NCI-H1417 treated with DMSO at 0.1 percent for 48 hours (cell line): Measurements from ENCODE around the gene GSTP1.
"Not testable (repeated sequence)": the region's sequence is repeated elsewhere in the genome, so short reads cannot be mapped to it uniquely, and the experiment has no call there.

Experiments
- DNase-seq: peaks from one replicate; lab custom pipeline; 2025; lab: John Stamatoyannopoulos, UW

GSTP1 gene

DNA sequence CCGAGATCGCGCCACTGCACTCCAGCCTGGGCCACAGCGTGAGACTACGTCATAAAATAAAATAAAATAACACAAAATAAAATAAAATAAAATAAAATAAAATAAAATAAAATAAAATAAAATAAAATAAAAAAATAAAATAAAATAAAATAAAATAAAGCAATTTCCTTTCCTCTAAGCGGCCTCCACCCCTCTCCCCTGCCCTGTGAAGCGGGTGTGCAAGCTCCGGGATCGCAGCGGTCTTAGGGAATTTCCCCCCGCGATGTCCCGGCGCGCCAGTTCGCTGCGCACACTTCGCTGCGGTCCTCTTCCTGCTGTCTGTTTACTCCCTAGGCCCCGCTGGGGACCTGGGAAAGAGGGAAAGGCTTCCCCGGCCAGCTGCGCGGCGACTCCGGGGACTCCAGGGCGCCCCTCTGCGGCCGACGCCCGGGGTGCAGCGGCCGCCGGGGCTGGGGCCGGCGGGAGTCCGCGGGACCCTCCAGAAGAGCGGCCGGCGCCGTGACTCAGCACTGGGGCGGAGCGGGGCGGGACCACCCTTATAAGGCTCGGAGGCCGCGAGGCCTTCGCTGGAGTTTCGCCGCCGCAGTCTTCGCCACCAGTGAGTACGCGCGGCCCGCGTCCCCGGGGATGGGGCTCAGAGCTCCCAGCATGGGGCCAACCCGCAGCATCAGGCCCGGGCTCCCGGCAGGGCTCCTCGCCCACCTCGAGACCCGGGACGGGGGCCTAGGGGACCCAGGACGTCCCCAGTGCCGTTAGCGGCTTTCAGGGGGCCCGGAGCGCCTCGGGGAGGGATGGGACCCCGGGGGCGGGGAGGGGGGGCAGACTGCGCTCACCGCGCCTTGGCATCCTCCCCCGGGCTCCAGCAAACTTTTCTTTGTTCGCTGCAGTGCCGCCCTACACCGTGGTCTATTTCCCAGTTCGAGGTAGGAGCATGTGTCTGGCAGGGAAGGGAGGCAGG is at the start of gene GSTP1:
Gene GSTP1 (plus strand): TSS at position 566 of the 958 bp plus-strand sequence. CDS start 32 bp downstream, at position 598.
- DNase-seq, result peak; percentile 45

DNA sequence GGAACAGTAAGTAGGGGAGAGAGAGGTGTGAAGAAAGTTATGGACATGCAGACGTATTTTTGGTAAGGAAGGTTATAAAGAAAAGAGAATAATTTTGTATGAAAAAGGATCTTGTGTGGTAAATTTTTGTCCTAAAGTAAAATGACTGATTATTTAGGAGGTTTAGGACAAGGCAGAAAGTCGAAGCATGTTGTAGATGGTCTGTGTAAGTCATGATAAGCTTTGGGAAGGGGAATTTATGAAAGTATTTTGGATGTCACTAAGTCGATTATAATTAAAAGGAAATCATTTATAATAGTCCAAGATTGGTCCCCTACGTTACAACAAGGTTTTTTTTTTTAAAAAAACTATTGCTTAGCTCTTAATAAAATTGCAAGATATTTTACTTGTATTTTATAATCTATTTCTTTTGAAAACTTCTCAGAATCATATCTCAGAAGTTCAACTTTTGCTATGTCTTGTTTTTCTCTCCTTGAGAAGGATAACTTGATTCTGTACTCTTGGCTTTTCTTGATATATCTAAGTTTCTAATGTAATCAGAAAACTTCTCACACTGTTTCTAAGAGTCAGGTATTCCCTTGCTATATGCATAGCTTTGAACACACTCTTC is 49.4 kb upstream of the GSTP1 start:
- no peak for DNase-seq

DNA sequence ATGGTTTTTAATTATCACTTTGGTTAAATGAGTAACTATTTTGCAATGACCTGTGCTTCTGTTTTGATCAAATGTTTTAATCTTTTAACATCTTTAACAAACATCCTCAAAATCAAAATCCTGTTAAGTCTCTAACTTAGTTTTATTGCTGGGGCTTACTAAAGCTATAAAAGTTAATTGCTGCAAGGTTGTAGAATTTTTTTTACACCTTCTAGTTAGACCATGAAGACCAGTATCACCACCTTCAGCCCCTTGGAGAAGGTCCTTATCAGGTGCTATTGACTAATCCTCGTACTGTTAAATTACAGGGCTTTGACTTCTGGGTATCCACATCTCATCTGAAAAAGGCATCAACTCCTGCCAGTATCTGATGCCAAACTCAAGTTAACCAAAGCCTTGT is 48.1 kb upstream of the GSTP1 start:
- no peak for DNase-seq

DNA sequence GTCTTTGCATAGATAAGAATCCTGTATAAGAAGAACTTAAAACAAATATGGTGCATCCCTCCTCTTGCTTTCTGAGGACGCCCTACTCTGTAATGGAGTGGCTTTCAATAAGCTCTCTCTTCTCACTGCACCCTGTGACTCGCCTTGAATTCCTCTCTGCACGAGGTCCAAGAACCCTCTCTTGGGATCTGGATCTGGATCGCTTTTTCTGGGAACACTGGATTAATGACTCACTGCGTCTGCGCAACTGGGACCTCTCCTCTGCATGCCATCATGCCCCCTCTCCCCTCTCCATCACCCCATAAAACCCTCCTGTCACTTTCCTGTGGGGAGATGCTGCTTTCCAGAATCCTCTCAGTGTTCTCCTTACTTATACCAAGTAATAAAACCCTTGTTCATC is 45.3 kb upstream of the GSTP1 start:
- no peak for DNase-seq

DNA sequence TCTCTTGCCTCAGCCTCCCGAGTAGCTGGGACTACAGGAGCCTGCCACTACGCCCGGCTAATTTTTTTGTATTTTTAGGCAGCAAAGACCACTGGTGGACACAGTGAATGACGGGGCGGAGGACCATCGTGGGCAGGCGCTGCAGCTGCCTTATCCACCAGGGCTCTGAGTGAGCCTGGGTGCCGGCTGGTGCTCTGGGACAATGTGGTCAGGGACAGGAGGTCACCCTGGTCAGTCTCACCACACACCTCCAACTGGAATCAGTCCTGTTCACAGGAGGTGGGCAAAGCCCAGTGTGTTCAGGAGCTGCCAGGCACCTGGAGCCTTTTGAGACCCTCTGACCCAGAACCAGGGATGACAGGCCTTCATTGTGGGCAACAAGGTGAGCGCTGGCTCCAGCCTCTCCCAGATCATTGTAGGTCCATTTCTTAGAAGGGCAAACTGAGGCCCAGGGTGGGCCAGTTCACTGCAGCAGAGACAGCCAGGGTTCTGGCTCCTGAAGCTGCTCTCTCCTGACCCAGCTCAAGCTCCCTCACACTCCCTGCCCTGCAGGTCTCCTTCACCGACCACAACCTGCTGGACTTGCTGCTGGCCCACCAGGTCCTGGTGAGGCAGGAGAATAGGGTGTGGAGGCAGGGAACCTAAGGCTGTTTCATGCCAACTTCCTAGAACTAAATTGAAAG is 44.6 kb upstream of the GSTP1 start:
- DNase-seq, result no peak

DNA sequence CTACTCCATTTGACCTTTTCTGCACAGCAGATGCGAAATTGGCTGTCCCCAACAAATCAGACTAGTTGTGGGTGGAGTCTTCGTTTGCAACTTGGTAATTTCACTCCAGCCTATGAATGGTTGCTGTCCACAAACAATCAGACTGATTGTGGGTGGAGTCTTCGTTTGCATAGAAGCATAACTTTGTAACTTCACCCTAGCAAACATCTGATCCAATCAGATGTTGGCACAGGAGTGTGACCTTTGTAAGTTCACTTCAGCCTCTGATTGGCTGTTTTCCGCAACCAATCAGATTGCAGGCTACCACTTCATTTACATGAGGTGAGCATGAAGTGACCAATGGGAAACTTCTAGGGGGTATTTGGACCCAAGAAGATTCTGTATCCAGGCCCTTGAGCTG is 44.1 kb upstream of the GSTP1 start:
- DNase-seq, result no peak

DNA sequence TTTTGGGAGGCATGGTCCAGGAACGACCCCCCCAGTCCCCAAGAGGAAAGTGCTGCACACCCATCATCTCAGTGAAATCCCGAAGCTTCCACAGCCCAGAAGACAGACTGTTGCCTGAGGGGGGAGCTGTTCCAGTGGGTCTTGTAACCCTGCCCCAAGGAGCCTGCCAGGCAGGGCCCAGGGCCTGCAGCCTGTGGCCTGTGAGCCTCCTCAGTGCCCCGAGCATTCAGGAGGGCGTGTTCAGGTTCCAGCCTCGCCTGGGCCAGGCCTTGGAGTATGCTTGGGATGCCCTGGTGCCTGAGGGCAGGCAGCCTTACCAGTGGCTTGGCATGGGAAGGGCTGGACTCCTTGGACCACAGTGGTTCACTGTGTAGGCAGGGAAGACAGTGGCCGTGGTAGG is 42.4 kb upstream of the GSTP1 start:
- no peak for DNase-seq

DNA sequence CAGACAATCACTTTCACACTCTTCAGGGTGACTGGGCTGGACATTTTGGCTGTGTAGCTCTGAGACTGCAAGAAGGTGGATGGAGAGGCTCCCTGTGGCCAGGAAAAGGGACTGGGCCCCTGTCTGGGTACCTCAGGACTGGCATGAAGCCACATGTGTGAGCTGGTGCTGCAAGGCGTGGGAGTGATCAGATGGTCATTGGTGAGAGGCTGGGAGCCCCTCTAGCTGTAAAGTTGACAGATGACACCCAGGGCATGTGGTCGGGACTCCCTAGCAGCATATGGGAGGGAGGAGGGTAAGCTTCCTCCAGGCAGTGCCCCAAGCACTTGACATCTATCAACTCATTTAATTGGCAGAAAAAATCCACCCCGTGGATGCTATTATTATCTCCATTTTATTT is 41.4 kb upstream of the GSTP1 start:
- DNase-seq, result no peak

DNA sequence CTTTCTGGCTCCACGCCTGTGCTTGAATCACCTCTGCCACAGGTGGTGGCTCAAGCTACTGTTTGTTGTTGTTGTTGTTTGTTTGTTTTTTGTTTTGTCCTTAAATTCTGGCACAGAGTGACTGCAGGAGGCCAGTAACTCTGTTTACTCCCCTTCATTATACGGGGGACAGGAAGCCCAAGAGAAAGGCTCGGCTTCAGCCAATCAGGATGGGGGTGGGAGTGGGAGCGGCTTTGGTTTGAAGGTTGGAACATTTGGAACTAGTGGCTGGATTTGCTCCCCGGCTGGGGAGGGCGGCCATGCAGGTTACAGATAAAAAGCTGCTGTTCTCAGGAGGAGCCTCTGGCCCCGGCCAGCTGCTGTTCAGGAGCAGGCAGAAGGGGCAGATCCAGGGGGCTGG is 40.6 kb upstream of the GSTP1 start:
- DNase-seq, result no peak

DNA sequence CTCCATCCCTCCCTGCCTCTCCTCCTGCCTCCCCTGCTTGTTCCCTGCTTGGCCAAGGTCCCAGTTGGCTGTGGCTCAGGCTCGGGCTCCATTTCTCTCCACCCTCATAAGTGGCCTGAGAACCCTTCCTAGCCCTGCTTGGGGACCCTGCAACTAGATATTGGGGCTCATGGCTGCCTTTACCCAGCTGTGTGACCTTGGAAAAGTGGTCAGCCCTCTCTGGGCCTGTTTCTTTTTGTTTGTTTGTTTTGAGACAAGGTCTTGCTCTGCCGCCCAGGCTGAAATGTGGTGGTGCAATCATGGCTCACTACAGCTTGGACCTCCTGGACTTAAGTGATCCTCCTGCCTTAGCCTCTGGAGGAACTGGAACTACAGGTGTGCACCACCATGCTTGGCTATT is 40.0 kb upstream of the GSTP1 start:
- DNase-seq, result no peak

DNA sequence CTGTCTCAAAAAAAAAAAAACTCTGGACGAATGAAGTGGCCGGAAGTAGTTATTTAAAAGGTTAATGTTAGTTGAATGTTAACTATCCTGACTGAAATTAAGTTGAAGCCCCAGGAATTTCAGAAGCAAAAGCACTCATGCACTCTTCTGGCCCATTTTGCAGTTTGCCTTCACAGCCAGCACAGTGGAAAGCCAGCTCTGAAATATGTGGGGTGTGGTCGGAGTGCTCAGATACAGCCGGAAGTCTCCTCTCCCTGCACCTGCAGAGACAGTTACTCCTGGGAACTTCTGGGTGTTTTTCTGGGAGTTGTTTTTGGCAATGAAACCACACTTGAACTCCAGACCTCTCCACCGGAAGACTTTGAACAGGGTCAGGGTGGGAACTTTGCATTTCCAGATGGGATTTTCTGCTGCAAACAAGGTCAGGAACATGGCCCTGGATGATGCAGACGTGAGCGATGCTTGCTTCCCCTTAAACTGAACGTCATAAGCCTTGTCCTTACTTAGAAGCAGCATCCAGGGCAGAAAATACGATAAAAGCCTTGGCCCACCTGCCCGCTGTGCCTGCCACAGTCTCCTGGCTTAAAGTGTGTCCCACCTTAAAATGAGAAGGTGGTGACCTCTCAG is 38.9 kb upstream of the GSTP1 start:
- DNase-seq, result no peak

DNA sequence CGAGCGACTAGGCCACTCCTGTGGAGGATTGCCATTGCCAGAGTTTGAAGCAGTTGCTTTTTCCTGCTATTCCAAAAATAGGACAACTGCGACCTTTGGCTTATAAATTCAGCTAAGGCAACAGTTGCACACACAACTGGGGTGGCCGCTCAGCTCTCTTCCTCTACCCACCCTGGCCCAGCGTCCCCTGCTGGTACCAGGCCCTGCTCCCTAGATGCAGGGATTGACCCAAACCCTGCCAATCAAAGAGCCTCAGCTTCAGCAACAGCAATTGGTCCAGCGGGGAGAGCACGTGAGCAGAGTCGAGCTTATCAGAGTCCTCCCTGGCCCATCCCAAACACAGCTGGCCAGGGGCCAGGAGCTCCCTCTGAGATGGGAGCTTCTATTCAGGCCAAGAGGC is 38.3 kb upstream of the GSTP1 start:
- no peak for DNase-seq

DNA sequence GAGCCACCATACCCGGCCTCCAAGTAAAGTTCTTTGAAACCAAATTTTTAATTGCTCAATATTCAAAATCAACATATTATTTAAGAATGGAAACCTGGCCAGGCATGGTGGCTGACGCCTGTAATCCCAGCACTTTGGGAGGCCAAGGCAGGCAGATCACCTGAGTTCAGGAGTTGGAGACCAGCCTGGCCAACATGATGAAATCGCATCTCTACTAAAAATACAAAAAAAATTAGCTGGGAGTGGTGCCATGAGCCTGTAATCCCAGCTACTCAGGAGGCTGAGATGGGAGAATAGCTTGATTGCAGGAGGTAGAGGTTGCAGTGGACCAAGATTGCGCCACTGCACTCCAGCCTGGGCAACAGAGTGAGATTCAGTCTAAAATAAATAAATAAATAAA is 35.5 kb upstream of the GSTP1 start:
- not testable (repeated sequence) for DNase-seq

DNA sequence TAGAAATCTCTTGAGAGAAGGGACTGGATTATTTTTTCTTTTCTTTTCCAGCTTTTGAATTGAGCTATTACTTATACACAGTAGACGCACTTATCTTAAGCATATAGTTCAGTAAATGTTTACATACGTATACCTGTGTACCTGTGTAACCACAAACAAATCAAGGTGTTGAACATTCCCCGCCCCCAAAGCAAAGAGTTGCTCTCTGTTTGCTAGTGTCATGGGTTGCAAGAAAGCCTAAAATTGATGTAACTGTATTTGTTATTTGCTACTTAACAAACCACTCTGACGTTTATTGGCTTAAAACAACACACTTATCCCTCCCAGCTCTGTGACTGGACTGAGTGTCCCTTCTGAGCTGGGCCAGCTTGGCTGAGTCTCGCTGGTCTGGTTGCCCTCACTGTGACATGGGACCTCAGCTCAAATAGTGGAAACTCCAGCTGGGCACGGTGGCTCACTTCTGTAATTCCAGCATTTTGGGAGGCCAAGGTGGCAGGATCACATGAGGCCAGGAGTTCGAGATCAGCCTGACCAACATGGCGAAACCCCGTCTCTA is 35.0 kb upstream of the GSTP1 start:
- no peak for DNase-seq

DNA sequence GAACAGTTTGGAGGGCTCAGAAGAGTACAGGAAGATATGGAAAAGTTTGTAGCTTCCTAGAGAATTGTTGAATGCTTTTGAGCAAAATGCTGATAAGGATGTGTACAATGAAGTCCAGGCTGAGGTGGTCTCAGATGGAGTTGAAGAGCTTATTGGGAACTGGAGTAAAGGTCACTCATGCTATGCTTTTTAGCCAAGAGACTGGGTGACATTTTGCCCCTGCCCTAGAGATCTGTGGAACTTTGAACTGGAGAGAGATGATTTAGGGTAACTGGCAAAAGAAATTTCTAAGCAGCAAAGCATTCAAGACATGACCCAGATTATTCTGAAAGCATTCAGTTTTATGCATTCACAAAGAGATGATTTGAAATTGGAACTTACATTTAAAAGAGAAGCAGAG is 32.5 kb upstream of the GSTP1 start:
- no peak for DNase-seq

DNA sequence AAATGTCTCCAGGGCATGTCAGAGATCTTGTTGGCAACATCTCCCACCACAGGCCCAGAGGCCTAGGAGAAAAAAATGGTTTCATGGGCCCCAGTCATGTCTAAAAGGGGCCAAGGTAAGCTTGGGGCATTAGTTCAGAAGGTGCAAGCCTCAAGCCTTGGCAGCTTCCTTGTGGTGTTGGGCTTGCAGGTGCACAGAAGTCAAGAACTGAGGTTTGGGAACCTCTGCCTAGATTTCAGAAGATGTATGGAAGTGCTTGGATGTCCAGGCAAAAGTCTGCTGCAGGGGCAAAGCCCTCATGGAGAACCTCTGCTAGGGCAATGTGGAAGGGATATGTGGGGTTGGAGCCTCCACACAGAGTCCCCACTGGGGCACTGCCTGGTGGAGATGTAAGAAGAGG is 31.9 kb upstream of the GSTP1 start:
- DNase-seq, result not testable (repeated sequence)

DNA sequence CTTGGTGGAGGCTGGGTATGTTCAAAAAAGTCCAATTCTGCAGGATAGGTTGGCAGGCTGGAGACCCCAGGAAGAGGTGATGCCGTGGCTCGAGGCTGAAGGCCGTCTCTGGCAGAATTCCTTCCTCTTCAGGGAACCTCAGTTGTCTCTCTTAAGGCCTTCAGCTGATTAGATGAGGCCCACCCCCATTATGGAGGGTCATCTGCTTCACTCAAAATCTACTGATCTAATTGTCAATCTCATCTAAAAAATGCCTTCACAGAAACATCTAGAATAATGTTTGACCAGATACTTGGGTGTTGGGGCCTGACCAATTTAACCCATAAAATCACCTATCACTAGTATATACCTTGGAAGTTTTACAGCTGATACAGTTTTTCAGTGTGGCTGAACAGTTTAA is 27.4 kb upstream of the GSTP1 start:
- DNase-seq, result no peak

DNA sequence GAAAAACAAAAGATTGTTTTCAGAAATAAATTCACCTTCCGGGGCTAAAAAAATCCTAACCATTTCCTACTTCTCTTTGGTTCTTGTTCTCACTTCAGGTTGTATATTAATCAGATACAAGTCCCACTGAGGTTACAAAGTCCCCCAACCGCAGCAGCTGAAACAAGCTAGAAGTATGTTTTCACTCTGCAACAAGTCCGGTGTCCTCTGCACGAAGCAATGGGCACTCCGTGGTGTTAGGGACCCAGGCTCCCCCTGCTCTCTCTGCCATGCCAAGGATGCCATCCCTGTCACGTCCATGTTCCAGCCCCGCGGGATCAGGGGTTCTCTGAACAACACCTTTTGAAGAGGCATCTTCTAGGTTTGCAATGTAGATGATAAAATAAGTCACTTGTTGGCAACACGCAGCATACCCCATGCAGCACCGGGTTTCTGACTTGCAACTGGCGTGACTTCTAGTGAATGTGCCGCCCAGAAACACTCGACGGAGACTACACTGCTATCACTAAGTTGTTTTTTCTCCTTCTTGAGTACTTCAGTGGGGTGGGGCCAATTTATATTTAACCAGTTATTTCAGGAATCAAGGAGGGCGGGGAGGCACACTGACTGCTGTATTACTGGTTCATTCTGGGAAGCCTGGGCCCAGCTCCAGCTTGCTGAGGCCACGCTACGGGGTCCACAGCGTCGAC is 25.4 kb upstream of the GSTP1 start:
- DNase-seq, result no peak

DNA sequence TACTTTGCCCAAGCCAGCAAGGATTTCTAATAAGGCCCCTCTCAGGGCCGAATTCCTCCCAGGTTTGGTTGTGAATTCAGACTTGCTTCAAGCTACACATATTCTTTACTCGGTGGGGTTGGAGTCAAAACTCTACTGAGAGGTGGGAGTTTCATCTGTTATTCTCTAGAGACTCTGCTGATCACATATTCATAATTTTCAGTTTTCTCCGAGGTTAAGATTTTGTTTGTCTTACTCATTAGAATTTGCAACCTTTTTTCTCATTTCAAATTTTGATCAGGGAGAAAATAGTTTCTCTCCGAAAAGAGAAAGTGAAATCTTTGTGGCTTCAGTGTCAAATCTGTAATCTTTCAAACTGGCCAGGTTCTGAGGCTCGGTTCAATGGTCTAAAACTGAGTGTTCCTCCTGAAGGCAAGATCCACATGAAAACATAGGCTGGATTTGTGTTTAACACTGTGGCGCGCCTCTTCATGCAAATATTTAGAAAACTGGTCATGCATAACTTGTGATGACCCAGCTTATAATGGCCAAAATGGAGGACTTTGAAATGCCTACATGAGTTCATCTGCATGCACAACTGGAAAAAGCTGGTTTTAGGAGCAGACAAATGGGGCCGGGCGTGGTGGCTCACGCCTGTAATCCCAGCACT is 21.5 kb upstream of the GSTP1 start:
- DNase-seq, result no peak

DNA sequence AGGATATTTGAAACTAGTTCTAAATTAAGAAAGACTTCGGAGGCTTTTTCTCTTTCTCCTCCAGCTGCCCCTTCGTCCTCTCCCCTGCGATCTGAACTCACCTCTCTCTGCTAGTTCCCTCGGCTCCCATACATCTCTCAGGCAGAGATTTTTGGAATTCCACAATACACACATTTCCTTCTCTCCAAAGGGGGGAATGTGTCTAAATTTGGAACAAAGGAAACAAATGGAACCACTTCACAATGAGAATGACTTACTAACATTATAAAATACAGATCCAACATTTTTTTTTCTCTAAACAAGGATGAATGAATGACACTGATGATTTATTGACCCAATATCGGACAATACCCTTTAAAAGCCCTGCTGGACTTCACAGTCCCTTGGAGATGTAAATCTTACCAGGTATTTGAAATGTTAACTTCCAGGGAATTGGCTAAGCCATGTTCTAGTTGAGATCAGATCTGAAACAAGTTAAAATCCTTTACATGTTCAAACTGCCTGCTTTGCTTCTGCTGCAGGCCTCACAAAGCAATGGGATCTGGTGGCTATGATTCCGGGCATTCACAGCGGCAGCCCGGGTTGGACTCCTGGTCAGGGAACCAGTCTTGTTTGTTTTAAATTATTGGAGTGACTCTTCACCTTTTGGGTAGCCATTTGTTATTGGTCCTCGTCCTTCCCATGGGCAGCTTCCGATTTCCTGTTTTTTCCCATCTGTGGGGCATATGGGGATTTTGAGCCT is 20.5 kb upstream of the GSTP1 start:
- DNase-seq, result no peak
